A549 (cell line): ENCODE measurements around the gene KDELR1. TPM values are rescaled to one million over a fixed set of nuclear protein-coding genes. Genes with fewer than 3 reads are reported as not detected.

ENCODE experiments used
- ATAC-seq, 2 experiments: fragments of 200-7000 bp in 1 of 2; fragments of >200 bp in 1 of 2; cut with Nextera tagmentation in 1 of 2; cut with Tn5 transposase in 1 of 2; 3 replicates each; pipeline versions ENCODE4 v1.8.0 to v1.9.1; 2018 to 2020; ENCODE audit warnings: mild to moderate bottlenecking in 1 of 2, moderate library complexity in 1 of 2
- CTCF ChIA-PET: fragments of 300-600 bp; sonication (Branson Sonifier 250); formaldehyde crosslinking; extraction: SDS; loops from one replicate; lab custom pipeline; 2021; ENCODE audit warnings: antibody characterized with exemption, inconsistent platforms; lab: Yijun Ruan, JAX
- POLR2A ChIA-PET: fragments of 350-600 bp; formaldehyde crosslinking; extraction: SDS; loops from one replicate; lab custom pipeline; 2021; ENCODE audit warnings: antibody characterized with exemption, inconsistent platforms; lab: Yijun Ruan, JAX
- DNase-seq, 2 experiments: peaks; one replicate each; pipeline versions ENCODE4 v3.0.0 to v3.0.0-alpha.2; 2011 to 2016; ENCODE audit warnings: low read depth in 1 of 2, low spot score in 1 of 2
- FAIRE-seq: peaks from 2 replicates; lab custom pipeline; 2011; peaks lifted over from hg19 to GRCh38; lab: Jason Lieb, UNC
- H3K27ac ChIP-seq, 2 experiments: fragments of >200 bp; sonication (Bioruptor Twin); formaldehyde crosslinking; 3 replicates each; pipeline ENCODE4 v1.5.1; 2016 to 2017
- H3K4me1 ChIP-seq: fragments of >200 bp; sonication (Bioruptor Twin); formaldehyde crosslinking; 3 replicates; pipeline ENCODE4 v1.6.1; 2016
- H3K4me2 ChIP-seq: fragments of >200 bp; sonication (Bioruptor Twin); formaldehyde crosslinking; 3 replicates; pipeline ENCODE4 v1.6.1; 2016
- H3K4me3 ChIP-seq: fragments of >200 bp; sonication (Bioruptor Twin); formaldehyde crosslinking; 3 replicates; pipeline ENCODE4 v1.5.1; 2016
- H3K9me3 ChIP-seq: fragments of >200 bp; sonication (Bioruptor Twin); formaldehyde crosslinking; 3 replicates; pipeline ENCODE4 v1.6.1; 2016
- BHLHE40 ChIP-seq: IDR thresholded peaks from 2 replicates; pipeline ENCODE4 v1.6.1; 2012; ENCODE audit warnings: low read depth, low read length, inconsistent platforms
- CBX8 ChIP-seq: fragments of 200-600 bp; sonication (generic); IDR thresholded peaks from 2 replicates; pipeline ENCODE4 v1.6.1; 2016
- CEBPB ChIP-seq, 2 experiments: fragments of >200 bp in 1 of 2; sonication (Bioruptor Twin) in 1 of 2; formaldehyde crosslinking in 1 of 2; IDR thresholded peaks; 2 replicates each; pipeline ENCODE4 v1.6.1; 2012 to 2016
- EHF ChIP-seq: fragments of 250-450 bp; sonication (Bioruptor Pico); IDR thresholded peaks from 2 replicates; pipeline ENCODE4 v1.5.0; 2020; ENCODE audit warnings: mild to moderate bottlenecking
- ESRRA ChIP-seq: fragments of 150-350 bp; IDR thresholded peaks from 2 replicates; pipeline ENCODE4 v1.6.1; 2014; ENCODE audit warnings: mild to moderate bottlenecking, low read length, borderline replicate concordance
- FOXS1 ChIP-seq: fragments of 250-450 bp; sonication (Bioruptor Pico); IDR thresholded peaks from 2 replicates; pipeline ENCODE4 v1.5.0; 2020; ENCODE audit warnings: mild to moderate bottlenecking, moderate library complexity
- HDAC2 ChIP-seq: fragments of 200-600 bp; sonication (generic); IDR thresholded peaks from 2 replicates; pipeline ENCODE4 v1.6.1; 2016
- HOXB5 ChIP-seq: fragments of 250-450 bp; sonication (Bioruptor Pico); IDR thresholded peaks from 2 replicates; pipeline ENCODE4 v1.5.0; 2020; ENCODE audit warnings: mild to moderate bottlenecking, moderate library complexity
- JUN ChIP-seq, 2 experiments: fragments of >200 bp; sonication (Bioruptor Twin); formaldehyde crosslinking; IDR thresholded peaks; 2 replicates in 1 of 2; 3 replicates in 1 of 2; pipeline ENCODE4 v1.6.1; 2016 to 2017
- MAZ ChIP-seq: fragments of 150-350 bp; IDR thresholded peaks from 2 replicates; pipeline ENCODE4 v1.6.1; 2014; ENCODE audit warnings: antibody characterized with exemption, low read depth, low read length, borderline replicate concordance
- MYC ChIP-seq: IDR thresholded peaks from 2 replicates; pipeline ENCODE4 v1.6.1; 2012; ENCODE audit warnings: mild to moderate bottlenecking, inconsistent platforms, low read length, improper control_type of control experiment, borderline replicate concordance
- PHF8 ChIP-seq: fragments of 200-600 bp; sonication (generic); IDR thresholded peaks from 2 replicates; pipeline ENCODE4 v1.6.1; 2016; ENCODE audit warnings: low read depth, mild to moderate bottlenecking, antibody characterized with exemption, moderate library complexity, borderline replicate concordance
- POLR2A ChIP-seq: IDR thresholded peaks from 2 replicates; pipeline ENCODE4 v1.6.1; 2012; ENCODE audit warnings: mild to moderate bottlenecking, low read length
- TP53 ChIP-seq: fragments of 250-450 bp; sonication (Bioruptor Pico); IDR thresholded peaks from 2 replicates; pipeline ENCODE4 v1.5.0; 2021; ENCODE audit warnings: mild to moderate bottlenecking, moderate library complexity
- ZFP36 ChIP-seq: fragments of 450-650 bp; IDR thresholded peaks from 2 replicates; pipeline ENCODE4 v1.6.1; 2014; ENCODE audit warnings: borderline replicate concordance; ENCODE audit not compliant: partially characterized antibody
- WGBS: methylation state at CpG from one replicate; pipeline ENCODE4 v1.1.6; 2017; ENCODE audit errors: missing lambda C conversion rate; 5-methylcytosine and 5-hydroxymethylcytosine counted together
- polyA plus RNA-seq, 4 experiments: library from polyadenylated mRNA; depleted of rRNA in 3 of 4; stranded (reverse); fragments of >200 nt; fragmentation: RNase III in 1 of 4; extraction: RNeasy Plus Mini Kit Qiagen cat#74134 plus additional on column Dnase treatment in 1 of 4; gene quantifications; 2 replicates in 3 of 4; 3 replicates in 1 of 4; pipeline ENCODE4 v1.2.3, GENCODE V29; 2011 to 2017
- TF ChIP-seq, protein P1 (sequence below): IDR thresholded peaks from 2 replicates; pipeline ENCODE4 v1.6.1; 2012; ENCODE audit warnings: low read depth, borderline replicate concordance
- TF ChIP-seq, protein P2 (sequence below): IDR thresholded peaks from 2 replicates; pipeline ENCODE4 v1.6.1; 2012
- TF ChIP-seq, protein P3 (sequence below): fragments of >200 bp; sonication (Bioruptor Twin); formaldehyde crosslinking; IDR thresholded peaks from 3 replicates; pipeline ENCODE4 v1.6.1; 2016
- TF ChIP-seq, protein P4 (sequence below): fragments of 250-450 bp; sonication (Bioruptor Pico); IDR thresholded peaks from 2 replicates; pipeline ENCODE4 v1.5.0; 2020; ENCODE audit warnings: low read depth, mild to moderate bottlenecking, moderate library complexity

Gene KDELR1
- polyA plus RNA-seq, 2 of the 4 experiments (the other 2 are of a cell fraction) = 200 to 302 TPM

DNA sequence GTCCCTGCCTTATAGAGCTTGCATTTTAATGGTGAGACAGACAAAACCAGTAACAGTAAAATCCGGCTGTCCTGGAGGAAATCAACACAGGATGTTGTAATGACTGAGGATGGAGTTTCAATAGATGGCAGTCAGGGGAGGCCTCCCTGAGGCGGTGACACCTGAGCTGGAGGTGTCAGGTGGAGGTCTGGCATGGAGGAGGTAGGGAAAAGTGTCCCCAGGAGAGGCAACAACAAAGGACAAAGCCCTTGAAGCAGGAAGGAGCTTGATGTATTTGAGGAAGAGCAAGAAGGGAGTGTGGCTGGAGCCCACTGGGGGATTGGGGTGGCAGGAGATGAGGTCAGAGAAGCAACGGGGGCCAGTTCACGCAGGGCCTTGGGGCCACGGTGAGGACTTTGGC lies 9.9 kb upstream of the KDELR1 start:
- CTCF ChIA-PET = interaction anchor here (0.6 to 3.6 kb wide), 9 partner anchors 10 to 182 kb away, joined by 3 to 22 read pairs (median 5); partner anchors contain the start of genes GRWD1 and KDELR1
- no peak overlapping the region for H3K4me2 ChIP-seq
- POLR2A ChIA-PET = interaction anchor here (0.6 to 1.5 kb wide), 2 partner anchors 10 to 67 kb away, joined by 3 to 4 read pairs; partner anchors contain the start of gene KDELR1
- no peak overlapping the region for H3K4me3 ChIP-seq
- ATAC-seq (no peak), DNase-seq (no peak), FAIRE-seq (no peak)
- TF ChIP-seq HDAC2 (no peak), ESRRA (no peak)
- H3K9me3 ChIP-seq = no peaks in the 10 kb centered on the region
- WGBS = 91% methylated on average over 5 of the region's 5 CpGs
- peaks cover 30% of the 10 kb centered on the region for H3K4me1 ChIP-seq
- no peak overlapping the region for H3K27ac ChIP-seq

DNA sequence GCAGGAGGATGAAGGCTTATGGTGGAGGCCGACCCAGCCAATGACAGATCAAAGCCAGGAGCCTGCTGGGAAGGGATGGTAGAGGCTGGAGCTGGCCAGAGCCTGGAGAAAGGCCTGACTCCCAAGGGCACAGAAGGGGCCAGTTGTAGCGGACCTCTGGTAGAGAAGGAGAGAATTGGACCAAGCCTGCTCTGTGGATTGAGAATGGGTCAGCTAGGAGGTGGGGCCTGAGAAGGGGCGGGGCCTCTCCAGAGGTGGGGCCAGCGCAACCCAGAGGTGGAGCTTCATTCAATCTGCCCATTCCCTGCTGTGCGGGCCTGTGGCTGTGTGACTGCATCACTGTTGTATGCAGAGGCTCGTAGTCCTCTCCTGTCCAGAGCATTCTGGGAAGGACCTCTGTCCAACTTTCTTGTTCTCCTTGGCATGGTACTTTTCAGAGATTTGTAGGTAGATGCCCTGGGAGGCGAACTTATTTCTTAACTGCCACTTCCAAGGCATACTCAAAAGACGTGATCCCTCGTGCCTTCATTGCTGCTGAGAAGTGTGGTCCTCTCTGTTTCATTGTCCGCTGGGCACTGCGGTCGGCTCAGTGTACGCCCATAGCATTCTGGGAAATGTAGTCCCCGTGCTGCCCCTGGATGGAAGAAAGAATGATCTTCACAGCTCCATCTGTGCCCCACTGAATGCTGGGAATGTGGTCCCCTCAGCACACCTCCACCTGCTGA lies 8.8 kb upstream of the KDELR1 start:
- FAIRE-seq = peak; percentile 54
- Histone ChIP-seq H3K9me3 (no peaks in the 10 kb centered on the region), H3K4me3 (peak overlapping the region; percentile 47; the same call in 2 of the 3 replicates), H3K4me1 (peaks cover 41% of the 10 kb centered on the region), H3K27ac (peak overlapping the region; percentile 51 to 95), H3K4me2 (peak overlapping the region; percentile 77)
- ChIA-PET CTCF (interaction anchor here (0.6 to 3.6 kb wide), 7 partner anchors 7 to 291 kb away, joined by 3 to 22 read pairs (median 5); partner anchors contain the start of genes GRWD1 and KDELR1), POLR2A (interaction anchor here (0.5 to 1.6 kb wide), 14 partner anchors 9 to 962 kb away, joined by 3 to 8 read pairs (median 3); partner anchors contain the start of genes EMP3, GRWD1, KDELR1 and SYNGR4)
- peak; percentile 80 to 89 for DNase-seq
- WGBS = 39% methylated on average over 14 of the region's 14 CpGs
- peak; percentile 55 to 72 for ATAC-seq
- TF ChIP-seq POLR2A = peak; percentile 24
- no peak for TF ChIP-seq CEBPB (IDR thresholded peaks at IDR 0.05)

DNA sequence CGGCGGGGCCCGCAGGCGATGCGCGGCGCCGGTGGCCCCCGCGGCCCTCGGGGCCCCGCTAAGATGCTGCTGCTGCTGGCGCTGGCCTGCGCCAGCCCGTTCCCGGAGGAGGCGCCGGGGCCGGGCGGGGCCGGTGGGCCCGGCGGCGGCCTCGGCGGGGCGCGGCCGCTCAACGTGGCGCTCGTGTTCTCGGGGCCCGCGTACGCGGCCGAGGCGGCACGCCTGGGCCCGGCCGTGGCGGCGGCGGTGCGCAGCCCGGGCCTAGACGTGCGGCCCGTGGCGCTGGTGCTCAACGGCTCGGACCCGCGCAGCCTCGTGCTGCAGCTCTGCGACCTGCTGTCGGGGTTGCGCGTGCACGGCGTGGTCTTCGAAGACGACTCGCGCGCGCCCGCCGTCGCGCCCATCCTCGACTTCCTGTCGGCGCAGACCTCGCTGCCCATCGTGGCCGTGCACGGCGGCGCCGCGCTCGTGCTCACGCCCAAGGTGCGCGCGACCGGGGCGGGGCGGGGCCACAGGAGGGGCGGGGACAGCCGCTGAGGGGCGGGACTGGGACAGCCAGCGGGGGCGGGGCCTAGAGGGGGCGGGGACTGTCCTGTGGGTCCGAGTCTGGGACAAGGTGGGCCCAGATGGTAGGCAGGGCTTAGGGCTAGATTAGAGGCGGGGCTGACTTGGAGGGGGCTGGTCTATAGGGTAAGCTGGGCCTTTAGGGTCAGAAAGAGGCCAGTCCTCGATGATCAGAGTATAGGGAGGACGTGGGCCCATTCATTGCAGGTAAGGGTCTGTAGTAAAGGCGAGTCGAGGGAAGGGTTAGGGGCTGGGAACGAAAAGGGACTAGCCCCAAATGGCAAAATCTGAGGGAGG lies 7.3 kb upstream of the KDELR1 start:
- peak overlapping the region; percentile 70 for H3K4me3 ChIP-seq
- ATAC-seq (peak; percentile 51 to 77), FAIRE-seq (peak; percentile 36), DNase-seq (peak; percentile 92 to 99)
- CTCF ChIA-PET = interaction anchor here (1.8 kb wide), 1 partner anchor 47 kb away, joined by 7 read pairs; the partner anchor contains the start of gene GRWD1
- TF ChIP-seq, protein P1, sequence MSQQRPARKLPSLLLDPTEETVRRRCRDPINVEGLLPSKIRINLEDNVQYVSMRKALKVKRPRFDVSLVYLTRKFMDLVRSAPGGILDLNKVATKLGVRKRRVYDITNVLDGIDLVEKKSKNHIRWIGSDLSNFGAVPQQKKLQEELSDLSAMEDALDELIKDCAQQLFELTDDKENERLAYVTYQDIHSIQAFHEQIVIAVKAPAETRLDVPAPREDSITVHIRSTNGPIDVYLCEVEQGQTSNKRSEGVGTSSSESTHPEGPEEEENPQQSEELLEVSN = peak; percentile 93
- TF ChIP-seq, protein P2, sequence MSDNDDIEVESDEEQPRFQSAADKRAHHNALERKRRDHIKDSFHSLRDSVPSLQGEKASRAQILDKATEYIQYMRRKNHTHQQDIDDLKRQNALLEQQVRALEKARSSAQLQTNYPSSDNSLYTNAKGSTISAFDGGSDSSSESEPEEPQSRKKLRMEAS = peak; percentile 95
- TF ChIP-seq ESRRA (no peak), PHF8 (no peak), ZFP36 (no peak), POLR2A (peak; percentile 95), HOXB5 (CRISPR knock-in tag) (peak; percentile 91), EHF (CRISPR knock-in tag) (peak; percentile 79; the same call in 1 of the 2 replicates), BHLHE40 (no peak), TP53 (CRISPR knock-in tag) (0 out of 2 replicates have a peak, but pooled peaks have one; percentile 43), CBX8 (no peak), JUN (IDR thresholded peaks at IDR 0.05) (peak; percentile 88; a peak in 4 of 5 replicates), MAZ (no peak), MYC (peak; percentile 73; the same call in 1 of the 2 replicates), FOXS1 (0 out of 2 replicates have a peak, but pooled peaks have one; percentile 39)
- TF ChIP-seq, protein P3, sequence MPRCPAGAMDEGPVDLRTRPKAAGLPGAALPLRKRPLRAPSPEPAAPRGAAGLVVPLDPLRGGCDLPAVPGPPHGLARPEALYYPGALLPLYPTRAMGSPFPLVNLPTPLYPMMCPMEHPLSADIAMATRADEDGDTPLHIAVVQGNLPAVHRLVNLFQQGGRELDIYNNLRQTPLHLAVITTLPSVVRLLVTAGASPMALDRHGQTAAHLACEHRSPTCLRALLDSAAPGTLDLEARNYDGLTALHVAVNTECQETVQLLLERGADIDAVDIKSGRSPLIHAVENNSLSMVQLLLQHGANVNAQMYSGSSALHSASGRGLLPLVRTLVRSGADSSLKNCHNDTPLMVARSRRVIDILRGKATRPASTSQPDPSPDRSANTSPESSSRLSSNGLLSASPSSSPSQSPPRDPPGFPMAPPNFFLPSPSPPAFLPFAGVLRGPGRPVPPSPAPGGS = peak; percentile 51; the same call in 2 of the 3 replicates
- TF ChIP-seq, protein P4, sequence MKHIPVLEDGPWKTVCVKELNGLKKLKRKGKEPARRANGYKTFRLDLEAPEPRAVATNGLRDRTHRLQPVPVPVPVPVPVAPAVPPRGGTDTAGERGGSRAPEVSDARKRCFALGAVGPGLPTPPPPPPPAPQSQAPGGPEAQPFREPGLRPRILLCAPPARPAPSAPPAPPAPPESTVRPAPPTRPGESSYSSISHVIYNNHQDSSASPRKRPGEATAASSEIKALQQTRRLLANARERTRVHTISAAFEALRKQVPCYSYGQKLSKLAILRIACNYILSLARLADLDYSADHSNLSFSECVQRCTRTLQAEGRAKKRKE = peak; percentile 93
- peak overlapping the region; percentile 97 for H3K4me2 ChIP-seq
- peak overlapping the region; percentile 95 to 97 for H3K27ac ChIP-seq
- H3K9me3 ChIP-seq = no peaks in the 10 kb centered on the region
- POLR2A ChIA-PET = interaction anchor here (0.5 to 1.5 kb wide), 9 partner anchors 7 to 195 kb away, joined by 3 to 8 read pairs (median 4); partner anchors contain the start of genes GRWD1, KDELR1, SYNGR4 and TMEM143
- H3K4me1 ChIP-seq = peaks cover 55% of the 10 kb centered on the region
- WGBS = 13% methylated on average over 12 of the region's 104 CpGs
